AG09319 (cell line): ENCODE data around the gene KCNK13.
"Not testable (repeated sequence)": the region's sequence is repeated elsewhere in the genome, so short reads cannot be mapped to it uniquely, and the experiment has no call there.

Source experiments
- DNase-seq: peaks from one replicate; pipeline ENCODE4 v3.0.0-alpha.2; 2010; ENCODE audit warnings: low read depth; ENCODE audit errors: extremely low read depth
- CTCF ChIP-seq: IDR thresholded peaks from 2 replicates; pipeline ENCODE4 v1.5.1; 2011; ENCODE audit warnings: low read depth, mild to moderate bottlenecking, inconsistent platforms, low read length, moderate library complexity

Gene KCNK13

GRCh38 chr14:90062127-90062794 lies 467 bp downstream of the KCNK13 start:
- TF ChIP-seq CTCF: no peak
- no peak for DNase-seq

- DNase-seq: no peak
- no peak for TF ChIP-seq CTCF
Measured at GRCh38 chr14:90062822-90063539, 1.2 kb downstream of the KCNK13 start.

- no peak for TF ChIP-seq CTCF
- DNase-seq: no peak
Measured at GRCh38 chr14:90072350-90072749, 10.6 kb downstream of the KCNK13 start.

GRCh38 chr14:90079576-90079975 lies 17.8 kb downstream of the KCNK13 start:
- TF ChIP-seq CTCF: no peak

GRCh38 chr14:90087433-90087832 lies 25.6 kb downstream of the KCNK13 start:
- no peak for DNase-seq
- TF ChIP-seq CTCF: no peak

More at GRCh38 chr14:90079576-90079975, 17.8 kb downstream of the KCNK13 start:
- no peak for DNase-seq

- TF ChIP-seq CTCF: no peak
- no peak for DNase-seq
Measured at GRCh38 chr14:90088176-90088575, 26.4 kb downstream of the KCNK13 start.

GRCh38 chr14:90089486-90089885 lies 27.7 kb downstream of the KCNK13 start:
- DNase-seq: not testable (repeated sequence)
